ENCODE measurements around the gene OR6V1.
A peak's percentile ranks its signal among the peaks of the same experiment; 100 is the strongest.

The OR6V1 gene

GRCh38 chr7:143052041-143052440 is at the start of gene OR6V1:
Gene OR6V1 (plus strand): TSS chr7:143052341. CDS start chr7:143052341, 0 bp downstream.
- no peak for DNase-seq

- DNase-seq, result no peak
Measured at GRCh38 chr7:143002898-143003297, 49.2 kb upstream of the OR6V1 start.

- peak; percentile 75 to 83 for DNase-seq
Measured at GRCh38 chr7:143003393-143004051, 48.6 kb upstream of the OR6V1 start.

- DNase-seq, result no peak
Measured at GRCh38 chr7:143005632-143006260, 46.4 kb upstream of the OR6V1 start.

- peak; percentile 74 to 76 for DNase-seq
Measured at GRCh38 chr7:143008007-143008901, 43.9 kb upstream of the OR6V1 start.

- DNase-seq, result no peak
Measured at GRCh38 chr7:143012001-143012400, 40.1 kb upstream of the OR6V1 start.

- DNase-seq, result no peak
Measured at GRCh38 chr7:143012409-143012808, 39.7 kb upstream of the OR6V1 start.

- DNase-seq, result no peak
Measured at GRCh38 chr7:143013473-143013872, 38.7 kb upstream of the OR6V1 start.

GRCh38 chr7:143013893-143014292 is 38.2 kb upstream of the OR6V1 start:
- no peak for DNase-seq

GRCh38 chr7:143015084-143015483 is 37.1 kb upstream of the OR6V1 start:
- DNase-seq, result no peak

GRCh38 chr7:143015926-143016490 is 36.1 kb upstream of the OR6V1 start:
- DNase-seq, result no peak

- no peak for DNase-seq
Measured at GRCh38 chr7:143016996-143017395, 35.1 kb upstream of the OR6V1 start.

GRCh38 chr7:143018931-143019330 is 33.2 kb upstream of the OR6V1 start:
- no peak for DNase-seq

GRCh38 chr7:143023047-143023446 is 29.1 kb upstream of the OR6V1 start:
- DNase-seq, result no peak

- no peak for DNase-seq
Measured at GRCh38 chr7:143025371-143025770, 26.8 kb upstream of the OR6V1 start.

- DNase-seq, result no peak
Measured at GRCh38 chr7:143027032-143027431, 25.1 kb upstream of the OR6V1 start, which contains the start of gene OR9A2. Gene OR9A2 (minus strand): TSS chr7:143027132. CDS start chr7:143027132, 0 bp downstream.

- DNase-seq, result no peak
Measured at GRCh38 chr7:143027683-143028082, 24.5 kb upstream of the OR6V1 start.

- no peak for DNase-seq
Measured at GRCh38 chr7:143038635-143039034, 13.5 kb upstream of the OR6V1 start.

- DNase-seq, result no peak
Measured at GRCh38 chr7:143040209-143040715, 11.9 kb upstream of the OR6V1 start.

- DNase-seq, result no peak
Measured at GRCh38 chr7:143041346-143041745, 10.8 kb upstream of the OR6V1 start.

GRCh38 chr7:143042159-143042789 is 9.9 kb upstream of the OR6V1 start:
- no peak for DNase-seq

- no peak for DNase-seq
Measured at GRCh38 chr7:143042790-143043271, 9.3 kb upstream of the OR6V1 start.
